Mesodermal cell (in vitro differentiated cells): ENCODE measurements around the gene SAP30BP.
"Not testable (repeated sequence)": the region's sequence is repeated elsewhere in the genome, so short reads cannot be mapped to it uniquely, and the experiment has no call there.

Experiments used
- H3K27ac ChIP-seq: 2 replicates; pipeline ENCODE4 v1.7.0; 2013; ENCODE audit warnings: mild to moderate bottlenecking, low read depth, low read length, moderate library complexity; ENCODE audit not compliant: severe bottlenecking
- H3K36me3 ChIP-seq: 2 replicates; pipeline ENCODE4 v1.7.1; 2013; ENCODE audit warnings: mild to moderate bottlenecking, low read length, moderate library complexity; ENCODE audit not compliant: control insufficient read depth, insufficient read depth
- H3K4me1 ChIP-seq: one replicate; pipeline ENCODE4 v1.7.1; 2013; ENCODE audit warnings: mild to moderate bottlenecking, low read length; ENCODE audit not compliant: insufficient read depth, control insufficient read depth, poor library complexity, severe bottlenecking
- H3K4me3 ChIP-seq: 2 replicates; pipeline ENCODE4 v1.7.0; 2013; ENCODE audit warnings: low read length, control low read depth, mild to moderate bottlenecking; ENCODE audit not compliant: insufficient read depth, poor library complexity, severe bottlenecking; ENCODE audit errors: extremely low read depth
- H3K9me3 ChIP-seq: 2 replicates; pipeline ENCODE4 v1.7.1; 2013; ENCODE audit warnings: mild to moderate bottlenecking, low read length, moderate library complexity; ENCODE audit not compliant: control insufficient read depth
- WGBS, 2 experiments: methylation state at CpG; one replicate each; pipeline ENCODE4 v1.1.5; 2013; ENCODE audit warnings: missing lambda C conversion rate in 2 of 2; ENCODE audit not compliant: insufficient coverage in 2 of 2; 5-methylcytosine and 5-hydroxymethylcytosine counted together

The SAP30BP gene

DNA sequence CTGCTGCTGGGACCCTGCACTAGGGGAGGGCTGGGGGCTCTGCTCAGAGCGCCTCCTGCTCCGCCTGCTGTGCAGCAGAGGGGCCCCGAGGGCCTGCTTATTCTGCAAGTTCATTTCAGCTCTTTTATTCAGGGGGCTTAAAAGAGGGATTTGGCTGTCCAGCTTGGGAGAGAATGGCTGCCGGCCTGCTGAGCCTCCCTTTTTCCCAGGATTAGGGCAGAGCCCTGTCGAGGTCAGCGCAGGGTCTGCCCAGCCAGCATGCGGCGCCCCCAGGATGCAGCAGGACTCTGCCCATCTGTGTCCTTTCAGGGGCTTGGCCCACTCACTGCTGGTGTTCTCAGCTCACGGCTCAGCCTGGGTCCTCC lies 32.8 kb upstream of the SAP30BP start:
- H3K9me3 ChIP-seq: no peaks in the 10 kb centered on the region
- no peak overlapping the region for H3K4me3 ChIP-seq
- peaks cover 16% of the 10 kb centered on the region for H3K4me1 ChIP-seq
- H3K27ac ChIP-seq: peak overlapping the region; percentile 85
- peaks cover 16% of the 10 kb centered on the region for H3K36me3 ChIP-seq
- 72 to 85% methylated on average over 6 to 9 of the region's 9 CpGs for WGBS, 2 experiments

DNA sequence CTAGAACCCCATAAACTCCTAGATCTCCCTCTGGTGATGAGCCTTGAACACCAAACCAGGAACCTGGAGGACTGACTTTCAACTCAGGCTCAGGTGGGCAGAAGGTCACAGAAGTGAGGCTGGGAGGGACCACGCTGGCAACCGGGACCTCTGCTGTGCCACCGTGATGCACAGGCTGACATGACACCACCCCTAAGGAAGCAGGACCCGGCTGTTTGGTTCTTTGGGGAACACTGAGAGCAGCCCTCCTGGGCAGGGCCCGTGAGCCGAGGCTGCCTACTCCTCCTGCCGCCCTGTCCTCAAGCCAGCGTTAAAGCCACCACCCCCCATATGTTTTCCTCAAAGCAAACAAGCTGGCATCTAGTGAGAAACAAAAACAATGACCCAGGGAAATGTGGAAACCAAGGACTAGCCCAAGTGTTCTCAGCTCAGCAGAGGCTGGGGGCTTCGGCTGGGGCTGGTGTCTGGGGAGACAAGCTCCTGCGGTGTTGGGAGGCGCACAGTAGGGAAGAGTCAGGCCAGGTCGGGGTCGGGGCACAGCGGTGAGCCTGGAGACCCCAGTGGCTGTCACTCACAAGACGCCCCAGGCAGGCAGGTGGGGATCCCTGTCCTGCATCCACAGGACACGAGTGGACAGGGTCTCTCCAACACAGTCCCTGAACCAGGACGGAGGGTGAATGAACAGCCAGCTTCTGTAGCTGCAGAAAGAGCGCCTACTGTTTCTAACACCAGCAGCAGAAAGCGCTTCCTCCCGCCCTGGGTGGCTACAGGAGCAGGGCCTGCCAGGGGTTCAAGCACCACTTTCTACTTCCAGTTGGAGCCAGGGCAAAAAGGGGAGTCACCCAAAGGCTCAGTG lies 32.2 kb upstream of the SAP30BP start:
- no peak overlapping the region for H3K27ac ChIP-seq
- H3K4me1 ChIP-seq: peaks cover 16% of the 10 kb centered on the region
- peaks cover 22% of the 10 kb centered on the region for H3K36me3 ChIP-seq
- H3K9me3 ChIP-seq: no peaks in the 10 kb centered on the region
- no peak overlapping the region for H3K4me3 ChIP-seq
- 88 to 91% methylated on average over 19 of the region's 20 CpGs for WGBS, 2 experiments

DNA sequence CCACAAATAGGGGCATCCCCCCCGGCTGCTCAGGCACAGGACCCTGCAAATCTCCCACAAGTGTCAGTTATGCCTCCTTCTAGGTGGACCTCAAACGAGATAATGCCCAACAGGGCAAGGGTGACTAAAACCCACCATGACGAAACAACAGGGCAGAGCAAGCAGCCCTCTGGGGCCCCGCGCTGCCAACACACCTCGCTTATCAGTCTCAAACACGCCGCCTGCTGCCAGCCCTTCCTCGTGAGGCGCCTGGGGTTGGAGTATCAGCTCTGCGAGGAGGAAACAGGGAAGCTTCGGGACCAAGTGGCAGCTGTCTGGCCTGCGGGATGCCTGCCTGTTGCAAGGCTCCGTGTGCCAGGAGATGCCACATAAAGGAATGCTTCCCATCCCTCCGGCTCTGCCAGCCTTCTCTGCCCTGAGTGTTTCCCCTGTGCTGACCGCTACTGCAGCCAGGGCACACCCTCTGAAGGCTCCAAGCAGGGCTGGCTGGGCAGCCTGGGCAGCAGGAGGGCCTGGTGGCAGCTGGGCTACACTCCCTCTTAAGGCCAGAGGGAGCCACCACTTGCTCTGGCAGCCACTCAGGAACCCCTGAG lies 31.4 kb upstream of the SAP30BP start:
- Histone ChIP-seq H3K36me3 (peaks cover 23% of the 10 kb centered on the region), H3K9me3 (no peaks in the 10 kb centered on the region), H3K4me3 (no peak overlapping the region), H3K27ac (no peak overlapping the region), H3K4me1 (peaks cover 16% of the 10 kb centered on the region)
- 92 to 95% methylated on average over 14 to 16 of the region's 16 CpGs for WGBS, 2 experiments

DNA sequence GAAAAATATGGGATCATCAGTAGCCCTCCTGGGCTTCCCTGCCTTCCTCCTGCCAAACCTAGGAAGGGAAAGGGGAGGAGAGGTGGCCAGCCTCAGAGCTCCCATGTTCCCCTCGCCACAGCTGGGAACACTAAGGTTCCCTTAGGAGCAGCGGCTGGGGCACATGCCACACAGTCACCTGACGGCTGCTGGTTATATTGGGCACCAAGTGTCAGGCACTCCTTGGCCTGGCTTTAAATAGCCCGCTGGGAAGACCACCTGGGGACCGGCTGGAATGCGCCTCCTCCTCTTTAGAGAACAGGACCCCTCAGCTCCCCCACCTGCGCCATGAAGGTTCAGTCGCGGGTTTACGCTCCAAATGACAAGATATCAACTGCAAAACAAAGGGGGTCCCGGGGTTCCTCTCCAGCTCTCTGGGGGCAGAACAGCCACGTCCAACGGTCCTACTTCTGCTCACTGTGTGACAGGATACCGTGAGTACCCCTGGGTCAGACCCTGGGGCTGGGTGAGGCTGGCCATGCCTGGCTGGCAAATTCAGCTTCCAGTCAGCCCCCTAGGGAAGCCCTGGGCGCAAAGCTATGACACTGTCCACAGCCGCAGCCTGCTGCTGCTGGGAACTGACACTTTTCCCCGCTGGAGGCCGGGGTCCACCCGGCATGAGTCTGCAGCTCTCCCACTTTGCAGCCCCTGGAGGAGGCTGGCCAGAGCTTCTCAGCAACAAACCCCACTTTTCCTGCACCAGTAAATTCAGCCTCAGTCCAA lies 30.6 kb upstream of the SAP30BP start:
- Histone ChIP-seq H3K4me1 (peaks cover 16% of the 10 kb centered on the region), H3K27ac (no peak overlapping the region), H3K36me3 (peaks cover 20% of the 10 kb centered on the region), H3K9me3 (no peaks in the 10 kb centered on the region), H3K4me3 (no peak overlapping the region)
- WGBS, 2 experiments: 92 to 95% methylated on average over 15 to 19 of the region's 19 CpGs

DNA sequence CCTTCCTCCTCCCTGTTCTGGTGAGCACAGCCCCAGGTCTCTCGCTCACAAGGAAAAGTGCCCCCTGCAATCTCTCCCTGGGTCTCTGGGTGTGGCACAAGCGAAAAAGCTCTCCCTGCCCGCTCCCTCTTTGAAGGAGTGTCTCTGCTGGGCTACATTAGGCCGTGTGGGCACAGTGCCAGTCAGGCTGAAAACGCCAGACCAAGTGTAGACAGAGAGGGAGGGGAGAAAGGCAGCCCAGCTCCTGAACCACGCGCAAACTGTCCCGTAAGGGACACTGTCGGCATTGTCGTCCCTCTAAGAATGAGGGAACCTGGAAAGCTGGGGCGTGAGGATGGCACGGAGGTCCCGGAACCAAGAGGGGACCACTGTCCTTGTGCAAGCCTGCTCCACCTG lies 30.0 kb upstream of the SAP30BP start:
- Histone ChIP-seq H3K36me3 (peaks cover 22% of the 10 kb centered on the region), H3K9me3 (no peaks in the 10 kb centered on the region), H3K27ac (no peak overlapping the region), H3K4me3 (no peak overlapping the region), H3K4me1 (peaks cover 16% of the 10 kb centered on the region)
- 93 to 94% methylated on average over 13 of the region's 13 CpGs for WGBS, 2 experiments

DNA sequence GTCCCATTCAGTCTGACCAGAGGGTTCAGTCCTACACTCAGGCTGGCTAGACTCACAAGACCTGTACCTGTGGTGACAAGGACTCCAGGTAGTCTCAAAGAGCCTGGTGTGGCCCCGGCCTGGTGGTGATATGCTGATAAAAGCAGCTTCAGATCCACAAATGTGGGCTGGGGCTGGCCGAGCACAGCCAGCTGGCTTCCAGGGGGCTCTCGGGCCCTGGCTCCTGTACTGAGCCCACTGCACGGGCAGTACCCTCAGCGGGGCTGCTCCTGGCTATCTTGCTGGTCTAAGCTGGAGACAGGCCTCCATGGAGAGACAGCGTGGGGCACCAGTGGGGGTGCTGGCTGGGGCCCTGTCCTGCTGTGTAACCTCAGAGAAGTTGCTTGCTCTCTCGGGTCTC lies 29.6 kb upstream of the SAP30BP start:
- 92 to 98% methylated on average over 6 of the region's 7 CpGs for WGBS, 2 experiments
- Histone ChIP-seq H3K4me3 (no peak overlapping the region), H3K9me3 (no peaks in the 10 kb centered on the region), H3K27ac (no peak overlapping the region), H3K36me3 (peaks cover 25% of the 10 kb centered on the region), H3K4me1 (peaks cover 16% of the 10 kb centered on the region)

DNA sequence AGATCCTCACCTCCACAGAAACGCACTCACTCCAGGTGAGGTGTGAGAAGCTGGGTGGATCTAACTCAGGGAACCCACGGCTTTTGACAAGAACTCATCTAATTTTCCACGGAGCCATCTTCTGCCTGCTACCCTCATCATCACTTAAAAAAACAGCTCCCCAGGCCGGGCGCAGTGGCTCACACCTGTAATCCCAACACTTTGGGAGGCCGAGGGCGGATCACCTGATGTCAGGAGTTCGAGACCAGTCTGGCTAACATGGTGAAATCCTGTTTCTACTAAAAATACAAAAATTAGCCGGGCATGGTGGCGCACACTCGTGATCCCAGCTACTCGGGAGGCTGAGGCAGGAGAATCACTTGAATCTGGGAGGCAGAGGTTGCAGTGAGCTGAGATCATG lies 29.1 kb upstream of the SAP30BP start:
- peaks cover 15% of the 10 kb centered on the region for H3K4me1 ChIP-seq
- not testable (repeated sequence) for H3K27ac ChIP-seq, H3K4me3 ChIP-seq, H3K9me3 ChIP-seq
- peaks cover 25% of the 10 kb centered on the region for H3K36me3 ChIP-seq
- WGBS, 2 experiments: 76 to 94% methylated on average over 9 of the region's 12 CpGs

DNA sequence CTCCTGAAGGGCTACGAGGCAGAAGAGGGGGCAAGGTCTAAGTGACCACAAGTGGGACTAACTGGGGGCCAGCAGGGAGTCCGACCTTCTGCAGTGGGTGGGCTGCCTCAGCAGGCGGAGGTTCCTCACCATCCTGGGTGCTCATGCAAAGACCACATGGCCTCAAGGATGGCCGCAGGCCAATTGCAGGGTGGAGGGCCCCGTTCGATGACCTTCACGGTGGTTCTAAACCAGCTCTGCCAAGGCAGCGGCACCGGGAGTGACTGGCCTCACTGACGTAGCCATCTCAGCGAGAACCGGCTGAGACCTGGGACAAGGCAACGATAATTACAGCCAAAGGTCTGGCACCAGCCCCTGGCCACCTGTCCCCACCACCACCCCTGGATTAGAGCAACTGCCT lies 28.2 kb upstream of the SAP30BP start:
- Histone ChIP-seq H3K27ac (no peak overlapping the region), H3K4me1 (peaks cover 6% of the 10 kb centered on the region), H3K36me3 (peaks cover 29% of the 10 kb centered on the region), H3K9me3 (no peaks in the 10 kb centered on the region), H3K4me3 (no peak overlapping the region)
- WGBS, 2 experiments: 97 to 99% methylated on average over 12 to 13 of the region's 13 CpGs

DNA sequence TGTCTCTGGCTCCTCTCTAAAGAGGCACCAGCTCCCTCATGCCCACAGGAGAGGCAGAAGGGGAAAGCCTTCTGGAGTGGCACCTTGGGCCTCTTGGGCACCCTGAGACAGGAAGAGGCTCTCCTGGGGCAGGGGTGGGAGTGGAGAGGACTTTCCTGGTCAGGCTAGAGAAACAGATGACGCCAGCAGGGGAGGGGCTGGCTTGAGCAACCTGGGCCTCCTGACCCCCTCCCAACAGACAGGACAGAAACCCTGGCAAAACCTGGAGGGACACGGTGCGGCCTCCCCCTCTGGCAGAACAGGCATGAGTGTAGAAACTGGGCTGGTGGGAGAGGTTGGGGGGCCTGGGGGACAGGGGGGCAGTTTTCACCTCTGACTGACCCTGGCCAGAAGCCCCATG lies 27.8 kb upstream of the SAP30BP start:
- 89% methylated on average over 3 of the region's 3 CpGs; no CpG with 5 or more reads in 1 of the 2 experiments for WGBS, 2 experiments
- H3K9me3 ChIP-seq: no peaks in the 10 kb centered on the region
- no peak overlapping the region for H3K27ac ChIP-seq
- no peak overlapping the region for H3K4me3 ChIP-seq
- peaks cover 2% of the 10 kb centered on the region for H3K4me1 ChIP-seq
- peaks cover 29% of the 10 kb centered on the region for H3K36me3 ChIP-seq

DNA sequence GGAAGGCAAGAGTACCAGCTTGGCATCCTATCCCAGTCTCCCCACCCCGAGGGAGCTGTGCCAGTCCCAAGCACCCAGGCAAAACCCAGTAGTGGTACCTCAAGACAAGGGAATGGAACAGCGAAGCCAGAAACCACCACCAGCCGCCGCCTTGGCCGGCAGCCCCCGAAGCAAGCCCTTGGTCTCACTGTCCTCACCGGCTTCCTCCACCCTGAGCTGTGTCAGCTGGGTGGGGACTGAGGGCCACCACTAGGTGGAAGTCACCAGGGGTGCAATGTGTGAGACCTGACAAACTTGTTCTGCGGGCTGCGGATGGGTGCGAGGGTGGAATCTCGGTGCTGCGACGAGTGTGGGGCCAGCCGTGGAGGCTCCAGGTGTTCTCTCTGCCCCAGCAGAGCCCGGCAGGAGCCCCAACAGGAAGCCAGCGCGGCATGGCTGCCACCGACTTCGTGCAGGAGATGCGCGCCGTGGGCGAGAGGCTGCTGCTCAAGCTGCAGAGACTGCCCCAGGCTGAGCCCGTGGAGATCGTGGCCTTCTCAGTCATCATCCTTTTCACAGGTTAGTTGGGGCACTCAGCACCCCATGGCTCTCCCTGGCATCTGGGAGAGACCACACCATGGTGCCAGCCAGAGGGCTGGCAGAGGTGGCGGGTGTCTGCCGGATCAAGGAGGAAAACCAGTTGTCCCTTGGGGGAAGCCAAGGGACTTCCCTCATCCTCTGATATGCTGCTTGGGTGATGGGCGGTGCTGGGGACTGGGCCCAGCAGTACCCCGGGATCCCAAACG lies 27.2 kb upstream of the SAP30BP start:
- Histone ChIP-seq H3K4me3 (no peak overlapping the region), H3K27ac (no peak overlapping the region), H3K4me1 (peaks cover under 1% of the 10 kb centered on the region), H3K36me3 (peaks cover 31% of the 10 kb centered on the region), H3K9me3 (no peaks in the 10 kb centered on the region)
- WGBS, 2 experiments: 96 to 98% methylated on average over 27 of the region's 30 CpGs
